Activated naive CD8-positive, alpha-beta T cell treated with anti-CD3 and anti-CD28 coated beads, Interleukin-2, amount 50 U/mL, for 16 hours (primary cell): ENCODE measurements around the gene ZNF451.

Experiments used
- DNase-seq: peaks from one replicate; pipeline ENCODE4 v3.0.0-alpha.2; 2020; ENCODE audit warnings: low read depth, low spot score

ZNF451 gene

DNA sequence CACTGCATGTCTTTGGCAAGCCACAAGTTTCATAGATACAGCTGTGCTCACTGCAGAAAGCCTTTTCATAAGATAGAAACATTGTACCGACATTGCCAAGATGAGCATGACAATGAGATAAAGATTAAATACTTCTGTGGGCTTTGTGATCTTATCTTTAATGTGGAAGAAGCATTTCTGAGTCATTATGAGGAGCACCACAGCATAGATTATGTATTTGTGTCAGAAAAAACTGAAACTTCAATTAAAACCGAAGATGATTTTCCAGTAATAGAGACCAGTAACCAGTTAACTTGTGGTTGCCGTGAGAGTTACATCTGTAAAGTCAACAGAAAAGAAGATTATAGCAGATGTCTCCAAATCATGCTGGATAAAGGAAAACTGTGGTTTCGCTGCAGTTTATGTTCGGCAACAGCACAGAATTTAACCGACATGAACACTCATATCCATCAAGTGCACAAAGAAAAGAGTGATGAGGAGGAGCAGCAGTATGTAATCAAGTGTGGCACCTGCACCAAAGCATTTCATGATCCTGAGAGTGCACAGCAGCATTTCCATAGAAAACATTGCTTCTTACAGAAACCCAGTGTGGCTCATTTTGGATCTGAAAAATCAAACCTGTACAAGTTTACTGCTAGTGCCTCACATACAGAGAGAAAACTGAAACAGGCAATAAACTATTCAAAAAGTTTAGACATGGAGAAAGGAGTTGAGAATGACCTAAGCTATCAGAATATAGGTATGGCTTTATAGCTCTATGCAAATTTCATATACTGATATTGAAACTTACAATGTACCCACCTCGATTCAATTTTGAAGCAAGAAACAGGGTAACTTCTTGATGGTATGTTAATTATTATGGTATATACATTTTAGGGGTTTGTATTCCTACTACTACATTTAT, 58.2 kb downstream of the ZNF451 start:
- DNase-seq, result no peak

GRCh38 chr6:57158658-57159057, 68.7 kb downstream of the ZNF451 start:
- DNase-seq, result no peak

- DNase-seq, result no peak
These were observed 69.1 kb downstream of the ZNF451 start for GRCh38 chr6:57159127-57159526.

DNA sequence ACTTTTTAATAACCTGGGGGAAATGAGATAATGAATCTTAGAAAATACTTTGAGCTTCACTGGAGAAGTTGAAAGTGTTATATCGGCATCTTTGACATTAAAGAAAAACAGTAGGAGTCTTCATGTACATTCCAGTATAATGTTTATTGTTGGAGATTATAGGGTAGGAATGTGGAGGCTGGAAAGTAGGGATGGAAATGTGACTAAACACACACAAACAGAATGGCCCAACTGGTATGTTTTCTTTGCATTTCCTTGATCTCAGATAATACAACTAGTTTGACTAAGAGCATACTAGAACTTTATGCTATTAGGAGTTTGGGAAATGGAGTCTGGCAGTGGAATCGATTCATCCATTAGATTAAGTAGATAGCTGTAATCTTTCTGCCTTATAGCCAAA, 72.0 kb downstream of the ZNF451 start:
- DNase-seq, result no peak

DNA sequence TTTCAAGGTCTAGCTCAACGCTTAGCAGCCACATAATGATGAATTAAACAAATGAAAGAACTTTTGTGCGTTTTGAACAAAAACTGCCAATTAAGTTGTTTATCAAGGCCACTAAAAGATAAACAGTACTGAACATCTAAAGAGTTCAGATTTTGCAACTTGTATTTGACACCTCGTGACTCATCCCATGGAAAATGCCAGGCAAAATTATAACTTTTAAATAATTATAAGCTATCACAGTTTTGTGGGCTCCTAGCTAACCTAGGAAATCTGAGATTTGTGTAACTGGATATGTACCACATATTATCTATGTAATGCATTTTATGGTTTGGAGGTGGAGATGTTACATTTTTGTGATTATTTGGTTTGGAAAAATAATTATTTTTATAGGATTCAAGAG, 72.5 kb downstream of the ZNF451 start:
- no peak for DNase-seq

DNA sequence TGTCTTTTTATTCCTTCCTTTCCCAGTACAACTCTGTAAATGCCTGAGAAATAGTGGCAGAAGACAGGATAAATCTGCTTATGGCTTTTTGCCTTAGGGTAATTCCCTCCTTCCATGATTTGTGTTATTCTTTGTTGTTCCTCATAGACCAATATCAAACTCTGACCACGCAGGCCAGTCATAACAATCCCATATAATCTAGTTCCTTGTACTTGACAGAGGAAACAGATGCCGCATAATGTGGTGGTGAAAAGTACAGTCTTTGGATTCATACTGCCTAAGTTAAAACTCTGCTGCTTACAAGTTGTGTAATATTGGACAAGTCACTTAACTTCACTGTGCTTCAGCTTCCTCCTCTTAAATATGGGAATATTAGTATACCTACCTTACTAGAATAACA, 74.0 kb downstream of the ZNF451 start:
- no peak for DNase-seq

DNA sequence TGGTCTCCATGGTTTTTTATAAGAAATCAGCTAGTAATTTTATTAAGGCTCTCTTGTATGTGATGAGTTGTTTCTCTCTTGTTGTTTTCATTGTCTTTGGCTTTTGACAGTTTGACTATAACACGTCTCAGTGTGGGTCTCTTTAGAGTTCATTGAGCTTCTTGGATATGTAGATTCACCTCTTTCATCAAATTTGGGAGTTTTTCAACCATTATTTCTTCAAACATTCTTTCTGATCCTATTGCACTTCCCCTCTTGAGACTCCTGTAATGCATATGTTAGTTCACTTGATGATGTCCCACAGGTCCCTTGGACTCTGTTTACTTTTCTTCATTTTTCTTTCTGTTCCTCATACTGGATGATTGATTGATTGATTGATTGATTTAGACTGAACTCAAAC, 75.1 kb downstream of the ZNF451 start:
- DNase-seq, result no peak

- peak; percentile 91 for DNase-seq
These were observed 82.4 kb downstream of the ZNF451 start, which contains the start of gene BAG2 for GRCh38 chr6:57172136-57173055. BAG2 (plus strand) TSS chr6:57172326; CDS start chr6:57172698, 372 bp downstream.

DNA sequence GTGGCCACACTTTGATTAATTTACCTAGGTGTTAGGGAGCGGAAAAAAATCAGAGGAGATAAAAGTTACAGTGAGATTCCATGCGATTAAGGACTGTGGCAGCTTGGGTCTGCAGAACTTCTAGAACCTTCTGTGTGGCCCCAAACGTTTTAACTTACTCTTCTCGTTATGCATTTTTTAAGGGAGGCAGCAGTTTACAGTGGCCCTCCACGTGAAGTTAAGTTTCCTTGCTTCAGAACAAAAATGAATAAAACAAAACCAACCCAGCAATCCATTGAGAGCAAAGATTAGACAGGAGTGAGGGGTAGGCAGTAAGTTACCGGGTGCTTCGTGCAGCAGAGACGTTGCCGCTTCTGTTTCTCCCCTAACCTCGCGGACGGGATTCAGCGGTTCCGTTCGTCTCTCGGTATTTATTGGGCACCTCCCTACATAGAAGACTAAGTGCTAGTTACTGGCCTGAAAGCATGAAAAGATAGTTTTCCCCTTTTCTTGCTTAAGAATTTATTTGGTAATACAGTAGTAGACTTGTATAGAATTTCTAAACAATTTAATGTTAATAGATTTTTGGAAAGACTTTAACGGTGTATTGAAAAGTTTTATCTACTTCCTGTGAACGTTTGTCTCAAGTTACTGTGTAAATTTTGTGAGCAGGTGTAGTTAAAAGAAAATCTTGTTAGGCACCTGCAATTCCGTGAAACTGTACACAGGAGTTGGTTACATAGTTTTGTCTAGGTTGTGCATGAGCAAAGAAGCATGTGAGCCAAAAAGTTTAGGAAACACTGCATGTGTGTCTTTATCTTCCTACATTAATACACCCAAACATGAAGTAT, 83.3 kb downstream of the ZNF451 start:
- DNase-seq, result no peak

DNA sequence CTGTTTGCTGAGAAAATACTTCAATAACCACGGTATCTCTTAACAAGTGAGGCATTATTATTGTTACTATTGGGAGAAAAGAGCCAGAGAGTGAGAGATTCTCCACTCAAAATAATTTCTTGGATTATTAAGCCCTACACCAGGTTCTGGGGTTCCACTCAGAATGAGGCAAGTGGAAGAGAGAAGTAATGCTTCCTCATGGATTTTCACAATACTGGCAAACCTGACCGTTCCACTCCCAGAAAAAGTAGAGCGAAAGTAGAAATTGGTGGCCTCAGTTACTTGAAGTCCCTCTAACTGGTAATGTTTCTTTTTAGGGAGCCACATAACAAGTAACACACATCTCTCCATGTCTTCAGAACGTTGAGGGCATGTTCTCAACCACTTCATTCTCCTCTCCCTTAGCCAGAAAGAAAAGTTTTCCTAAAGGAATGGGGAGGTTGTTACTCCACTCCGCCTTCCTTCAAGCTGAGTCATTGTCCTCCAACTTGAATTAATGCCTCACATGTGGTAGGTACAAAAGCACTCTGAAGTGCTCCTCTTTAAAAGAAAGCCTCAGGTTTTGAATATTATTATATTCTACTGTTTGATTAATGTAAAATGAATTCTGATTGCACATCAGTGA, 84.0 kb downstream of the ZNF451 start:
- DNase-seq, result no peak

- DNase-seq, result no peak
These were observed 84.5 kb downstream of the ZNF451 start for GRCh38 chr6:57174511-57174907.

DNA sequence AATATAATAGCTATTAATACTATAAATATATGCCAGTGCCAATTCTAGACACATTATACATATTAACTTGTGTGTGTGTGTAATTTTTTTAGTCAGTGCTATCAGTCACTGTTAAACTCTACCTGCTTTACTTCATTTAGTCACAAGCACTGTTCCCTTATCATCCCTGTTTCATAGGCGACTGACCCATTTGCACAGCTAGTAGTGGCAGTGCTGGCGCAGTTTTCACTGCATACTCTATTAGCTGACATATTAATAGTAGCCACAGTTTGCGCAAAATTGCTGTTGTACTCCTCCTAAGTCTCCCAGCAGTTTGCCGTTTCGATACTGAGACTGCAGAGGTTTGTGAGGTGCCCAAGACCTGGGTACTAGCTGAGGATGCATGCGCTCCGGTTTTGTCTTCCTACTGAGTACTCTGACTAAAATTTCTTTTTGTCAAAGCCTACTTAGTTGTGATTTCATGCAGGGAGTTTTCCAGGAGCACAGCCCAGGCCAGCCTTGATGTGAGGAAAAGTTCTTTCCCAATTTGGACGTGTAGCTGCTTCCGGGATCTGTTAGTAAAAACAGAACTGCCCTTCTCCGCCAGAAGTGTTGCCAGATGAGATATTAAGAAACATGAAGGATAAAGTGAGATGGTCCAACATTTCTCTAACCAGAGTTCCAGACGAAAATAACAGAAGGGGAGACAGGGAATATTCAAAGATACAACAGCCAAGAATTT, 87.7 kb downstream of the ZNF451 start:
- DNase-seq, result no peak

- DNase-seq, result no peak
These were observed 90.6 kb downstream of the ZNF451 start for GRCh38 chr6:57180596-57180995.

DNA sequence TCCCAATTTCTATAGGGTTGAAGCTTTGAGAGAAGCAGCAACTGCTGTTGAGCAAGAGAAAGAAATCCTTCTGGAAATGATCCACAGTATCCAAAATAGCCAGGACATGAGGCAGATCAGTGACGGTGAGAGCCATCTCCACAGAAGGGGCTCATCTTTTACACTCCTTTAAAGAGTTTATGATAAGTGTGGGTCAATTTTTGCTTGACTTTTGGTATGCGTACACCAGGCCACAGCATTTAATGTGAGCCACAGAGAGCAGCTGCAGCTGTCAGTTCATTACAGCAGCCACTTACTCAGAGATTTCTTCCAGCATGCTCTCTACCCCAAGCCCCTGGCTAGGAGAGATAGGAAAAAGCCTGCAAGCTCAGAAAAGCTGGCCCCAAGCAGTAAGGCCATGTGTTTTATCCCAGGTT, 92.0 kb downstream of the ZNF451 start:
- no peak for DNase-seq

DNA sequence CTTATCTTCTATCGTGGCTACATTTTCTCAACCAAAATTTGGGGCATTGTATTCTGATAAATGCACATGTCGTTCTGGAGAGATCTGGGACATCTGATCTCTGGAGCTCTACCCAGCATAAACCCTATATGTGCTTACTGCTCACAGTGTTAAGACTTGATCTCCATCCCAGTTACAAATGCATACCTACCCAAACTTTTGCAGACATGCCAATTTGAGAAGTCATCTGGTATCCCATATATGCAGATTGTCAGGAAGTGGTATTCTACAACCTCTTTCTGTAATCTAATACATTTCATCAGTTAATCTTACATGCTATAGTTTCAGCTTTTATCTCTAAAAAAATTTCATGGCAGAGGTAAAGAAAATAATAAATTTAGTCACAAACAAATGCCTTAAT, 93.3 kb downstream of the ZNF451 start:
- DNase-seq, result no peak

DNA sequence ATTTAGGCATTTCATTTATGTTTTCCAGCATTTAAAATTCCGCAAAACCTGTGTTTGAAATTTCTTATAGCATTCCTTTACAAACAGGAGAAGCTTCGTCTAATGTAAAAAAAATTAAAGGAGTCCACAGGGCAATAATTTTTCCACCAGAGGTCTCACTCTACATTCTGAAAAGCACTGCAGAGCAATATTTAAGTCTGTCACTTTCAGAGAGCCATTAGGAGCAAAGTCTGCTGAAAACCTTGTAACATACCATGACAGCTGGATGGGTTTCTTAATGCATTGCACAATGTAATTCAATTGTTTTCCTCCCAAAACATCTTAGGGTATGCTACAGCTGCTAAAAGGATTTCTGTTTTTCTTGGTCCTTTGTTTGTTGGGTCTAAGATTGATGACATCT, 100.2 kb downstream of the ZNF451 start:
- DNase-seq, result no peak

DNA sequence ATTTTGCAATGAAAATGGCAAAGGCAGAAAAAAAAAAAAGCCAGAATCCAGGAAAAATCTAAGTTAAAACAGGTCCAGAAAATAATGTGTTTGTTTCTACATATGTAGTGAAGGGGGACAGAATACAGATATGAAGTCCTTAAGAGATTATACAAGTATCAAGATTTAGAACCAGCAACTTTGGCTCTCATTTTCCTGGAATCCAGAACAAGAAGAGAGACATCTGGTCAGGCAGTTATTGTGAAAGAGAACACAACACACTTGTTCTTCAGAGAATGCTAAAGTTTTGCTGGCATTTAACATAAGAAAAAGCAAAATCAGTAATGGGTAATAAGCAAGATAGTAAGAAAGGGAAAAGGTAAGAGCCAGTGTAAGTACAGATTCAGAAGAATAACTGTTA, 103.2 kb downstream of the ZNF451 start:
- DNase-seq, result no peak

- no peak for DNase-seq
These were observed 105.5 kb downstream of the ZNF451 start for GRCh38 chr6:57195457-57195856.

DNA sequence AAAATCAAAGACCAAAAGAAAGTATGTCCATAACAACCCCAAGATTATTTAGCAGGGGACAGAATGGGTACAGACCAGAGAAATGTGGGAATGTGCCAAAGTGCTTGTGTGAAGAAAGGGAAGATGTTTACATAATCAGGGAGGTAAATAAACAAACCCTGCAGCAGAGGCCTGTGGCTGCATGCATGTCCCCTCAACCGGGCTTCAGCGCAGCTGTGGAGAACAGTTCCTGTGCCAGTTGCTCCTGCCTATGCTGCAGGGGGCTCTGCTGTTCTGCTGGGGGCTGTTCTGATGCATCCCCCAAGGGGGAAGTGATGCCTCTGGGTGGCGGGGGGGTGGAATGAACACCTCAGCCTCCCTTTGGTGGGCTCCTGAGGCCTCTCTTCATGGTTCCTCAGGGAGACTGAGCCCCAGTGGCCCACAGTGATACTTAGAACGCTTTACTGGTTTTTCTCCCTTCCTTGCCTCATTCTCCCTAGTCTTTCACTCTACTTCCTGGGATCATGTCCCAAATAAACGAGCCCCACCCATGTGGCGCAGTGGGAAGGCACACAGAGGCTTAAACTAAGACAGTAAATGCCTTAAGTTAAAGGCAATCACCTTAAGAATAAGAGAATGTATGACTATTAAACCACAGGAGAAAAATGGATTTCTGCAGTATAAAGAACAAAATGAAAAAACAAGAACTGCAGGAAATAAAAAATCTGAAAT, 109.1 kb downstream of the ZNF451 start:
- DNase-seq, result no peak

DNA sequence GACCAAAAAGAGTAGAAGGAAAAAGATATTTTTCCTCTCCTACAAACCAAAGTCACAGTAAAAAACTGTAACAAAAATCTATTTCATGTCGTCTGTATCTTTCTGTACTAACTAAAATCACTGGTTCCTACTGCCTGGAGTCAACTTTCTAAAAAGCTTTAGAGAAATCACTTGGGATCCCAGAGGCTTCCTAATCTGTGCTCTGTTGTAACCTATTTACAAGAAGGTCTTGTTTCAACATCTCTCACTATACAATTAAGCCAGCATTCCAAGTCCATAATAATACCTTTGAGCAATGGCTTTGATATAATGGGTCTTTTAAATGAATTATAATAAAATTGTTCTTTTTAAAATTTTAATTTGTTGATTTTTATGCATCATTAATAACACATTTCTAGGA, 111.7 kb downstream of the ZNF451 start:
- DNase-seq, result no peak
